ENCODE measurements around the gene DOCK3.
"Not testable (repeated sequence)": the region's sequence is repeated elsewhere in the genome, so short reads cannot be mapped to it uniquely, and the experiment has no call there.

The DOCK3 gene

GRCh38 chr3:51387281-51387680 is 712.6 kb downstream of the DOCK3 start:
- DNase-seq (ENCODE audit: low spot score): not testable (repeated sequence)

DNA sequence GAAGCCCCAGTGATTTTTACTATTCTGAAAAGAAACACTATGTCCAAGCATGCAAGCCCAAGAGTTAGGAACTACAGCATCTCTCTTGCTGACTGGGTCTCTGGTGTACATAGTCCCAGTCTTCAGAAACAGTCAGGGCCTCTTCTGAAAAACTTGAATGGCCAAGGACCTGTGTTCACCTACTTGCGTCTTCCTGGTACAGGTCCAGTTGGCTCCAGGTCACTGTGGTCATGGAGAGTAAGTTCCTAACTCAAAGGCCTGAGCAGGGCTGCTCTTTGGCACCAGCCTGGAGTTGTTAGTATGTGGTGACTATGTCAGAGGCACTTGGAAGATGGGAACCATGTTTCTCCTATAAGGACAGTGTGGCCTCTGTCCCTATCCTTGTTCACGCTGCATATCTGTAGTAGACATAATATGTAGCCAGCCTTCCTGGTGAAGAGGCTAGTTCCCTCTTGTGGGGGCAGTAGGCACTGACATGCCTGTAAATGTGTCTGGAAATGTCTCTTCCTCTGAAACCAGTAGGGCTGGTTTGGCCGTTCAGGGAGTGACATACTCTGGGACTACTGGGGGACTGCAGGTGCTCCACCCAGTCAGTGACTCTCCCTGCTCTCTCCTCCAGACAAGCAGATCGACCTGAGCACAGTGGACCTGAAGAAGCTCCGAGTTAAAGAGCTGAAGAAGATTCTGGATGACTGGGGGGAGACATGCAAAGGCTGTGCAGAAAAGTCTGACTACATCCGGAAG is 713.7 kb downstream of the DOCK3 start:
- DNase-seq (ENCODE audit: low spot score): no peak

DNA sequence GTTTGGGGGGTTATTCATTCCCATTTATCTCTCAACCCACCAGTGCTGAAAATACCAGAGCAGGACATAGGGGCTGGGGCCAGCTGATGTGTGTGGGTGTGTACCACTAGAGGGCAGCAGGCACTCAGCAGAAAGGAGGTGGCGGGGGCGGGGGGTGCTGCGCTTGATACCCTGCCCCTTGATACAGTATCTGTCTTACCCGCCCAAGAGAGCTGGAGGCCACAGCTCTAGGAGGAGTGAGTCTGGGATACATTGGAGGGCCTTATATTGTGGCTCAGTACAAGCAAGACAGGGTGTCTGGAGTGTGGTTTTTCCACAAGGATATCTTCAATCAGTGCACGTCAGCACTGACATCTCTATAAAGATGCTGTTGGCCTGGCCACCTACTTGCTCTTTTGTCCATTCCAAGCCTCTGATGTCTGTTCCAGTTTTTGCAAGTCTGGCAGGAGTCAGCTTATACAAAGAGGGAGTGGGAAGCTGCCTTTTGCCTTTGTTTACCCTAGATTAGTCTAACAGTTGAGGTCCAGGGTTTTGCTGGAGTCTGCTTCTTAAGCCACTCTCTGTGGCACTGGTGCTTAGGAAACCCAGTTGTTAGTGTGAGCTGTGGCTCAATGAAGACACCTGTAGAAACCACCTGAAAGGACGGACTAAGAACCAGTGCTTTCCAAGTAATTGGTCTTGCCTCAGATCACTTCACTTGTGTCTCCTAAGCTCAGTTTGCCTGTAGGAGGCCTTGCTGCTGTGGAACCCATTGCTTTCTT is 714.9 kb downstream of the DOCK3 start:
- peak; percentile 78 for DNase-seq (ENCODE audit: low spot score)

DNA sequence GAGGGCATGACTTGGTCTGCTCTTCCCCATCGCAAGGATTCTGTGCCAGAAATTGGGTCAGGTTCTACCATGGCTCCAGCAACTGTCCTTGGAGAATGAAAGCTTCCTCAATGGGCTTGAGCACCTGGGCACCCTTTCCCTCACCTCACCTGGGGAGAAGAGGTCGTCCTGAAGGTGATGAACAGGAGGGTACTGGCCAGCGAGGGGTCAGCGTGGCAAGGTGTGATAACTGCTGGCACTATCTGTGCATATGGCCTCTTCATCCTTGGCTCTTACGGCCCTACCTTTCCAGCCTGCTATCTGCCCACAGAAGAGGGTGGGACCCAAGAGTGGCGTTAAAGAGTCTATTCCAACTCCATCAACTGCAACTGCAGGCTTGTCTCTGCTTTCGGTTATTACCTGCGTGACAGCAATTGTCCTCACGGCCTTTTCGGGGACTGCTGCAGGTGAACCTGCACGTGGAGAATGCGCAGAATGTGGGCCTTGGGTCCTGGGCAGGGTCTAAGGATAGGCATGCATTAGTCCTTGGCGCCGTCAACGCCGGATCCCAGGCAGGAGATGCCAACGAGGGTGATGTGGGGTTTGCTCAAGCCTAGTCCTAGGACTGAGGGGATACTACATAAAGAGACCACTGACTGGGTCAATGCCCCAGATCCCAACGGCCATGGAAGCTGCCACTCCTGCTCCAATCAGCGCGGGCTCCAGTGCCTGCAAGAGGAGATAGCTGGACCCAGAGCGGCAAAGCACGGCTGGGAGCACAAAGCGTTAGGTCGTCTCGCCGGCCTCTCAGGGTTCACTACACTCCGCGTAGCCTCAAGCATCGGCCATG is 715.7 kb downstream of the DOCK3 start:
- no peak for DNase-seq (ENCODE audit: low spot score)

GRCh38 chr3:51391075-51391565 is 716.4 kb downstream of the DOCK3 start, which contains the start of gene RBM15B:
Gene RBM15B, plus strand, starts transcription at chr3:51391285. Its CDS starts 115 bp downstream, at chr3:51391400.
- peak; percentile 98 for DNase-seq (ENCODE audit: low spot score)

DNA sequence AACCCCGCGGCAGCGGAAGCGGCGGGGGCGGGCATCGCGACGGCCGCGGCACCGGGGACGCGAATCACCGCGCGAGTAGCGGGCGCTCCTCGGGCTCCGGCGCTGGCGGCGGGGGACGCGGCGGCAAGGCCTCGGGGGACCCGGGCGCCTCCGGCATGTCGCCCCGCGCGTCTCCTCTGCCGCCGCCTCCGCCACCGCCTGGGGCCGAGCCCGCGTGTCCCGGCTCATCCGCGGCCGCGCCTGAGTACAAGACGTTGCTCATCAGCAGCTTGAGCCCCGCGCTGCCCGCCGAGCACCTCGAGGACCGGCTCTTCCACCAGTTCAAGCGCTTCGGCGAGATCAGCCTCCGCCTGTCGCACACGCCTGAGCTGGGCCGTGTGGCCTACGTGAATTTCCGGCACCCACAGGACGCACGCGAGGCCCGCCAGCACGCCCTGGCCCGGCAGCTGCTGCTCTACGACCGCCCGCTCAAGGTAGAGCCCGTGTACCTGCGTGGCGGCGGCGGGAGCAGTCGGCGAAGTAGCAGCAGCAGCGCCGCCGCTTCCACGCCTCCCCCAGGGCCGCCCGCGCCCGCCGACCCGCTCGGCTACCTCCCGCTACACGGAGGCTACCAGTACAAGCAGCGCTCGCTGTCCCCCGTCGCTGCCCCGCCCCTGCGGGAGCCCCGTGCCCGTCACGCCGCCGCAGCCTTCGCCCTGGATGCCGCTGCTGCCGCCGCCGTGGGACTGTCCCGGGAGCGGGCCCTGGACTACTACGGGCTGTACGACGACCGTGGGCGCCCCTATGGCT is 717.0 kb downstream of the DOCK3 start:
- peak; percentile 73 for DNase-seq (ENCODE audit: low spot score)

DNA sequence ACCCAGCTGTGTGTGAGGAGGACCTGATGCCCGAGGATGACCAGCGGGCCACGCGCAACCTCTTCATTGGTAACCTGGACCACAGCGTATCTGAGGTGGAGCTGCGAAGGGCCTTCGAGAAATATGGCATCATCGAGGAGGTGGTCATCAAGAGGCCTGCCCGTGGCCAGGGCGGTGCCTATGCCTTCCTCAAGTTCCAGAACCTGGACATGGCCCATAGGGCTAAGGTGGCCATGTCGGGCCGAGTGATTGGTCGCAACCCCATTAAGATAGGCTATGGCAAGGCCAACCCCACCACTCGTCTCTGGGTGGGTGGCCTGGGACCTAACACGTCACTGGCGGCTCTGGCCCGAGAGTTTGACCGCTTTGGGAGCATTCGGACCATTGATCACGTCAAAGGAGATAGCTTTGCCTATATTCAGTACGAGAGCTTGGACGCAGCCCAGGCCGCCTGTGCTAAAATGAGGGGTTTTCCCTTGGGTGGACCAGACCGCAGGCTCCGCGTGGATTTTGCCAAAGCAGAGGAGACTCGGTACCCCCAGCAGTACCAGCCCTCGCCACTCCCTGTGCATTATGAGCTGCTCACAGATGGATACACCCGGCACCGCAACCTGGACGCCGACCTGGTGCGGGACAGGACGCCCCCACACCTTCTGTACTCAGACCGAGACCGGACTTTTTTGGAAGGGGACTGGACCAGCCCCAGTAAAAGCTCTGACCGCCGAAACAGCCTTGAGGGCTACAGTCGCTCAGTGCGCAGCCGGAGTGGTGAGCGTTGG is 717.8 kb downstream of the DOCK3 start:
- no peak for DNase-seq (ENCODE audit: low spot score)

DNA sequence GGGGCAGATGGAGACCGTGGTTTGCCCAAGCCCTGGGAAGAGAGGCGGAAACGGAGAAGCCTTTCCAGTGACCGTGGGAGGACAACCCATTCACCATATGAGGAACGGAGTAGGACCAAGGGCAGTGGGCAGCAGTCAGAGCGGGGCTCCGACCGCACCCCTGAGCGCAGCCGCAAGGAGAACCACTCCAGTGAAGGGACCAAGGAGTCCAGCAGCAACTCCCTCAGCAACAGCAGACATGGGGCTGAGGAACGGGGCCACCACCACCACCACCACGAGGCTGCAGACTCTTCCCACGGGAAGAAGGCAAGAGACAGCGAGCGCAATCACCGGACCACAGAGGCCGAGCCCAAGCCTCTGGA is 718.4 kb downstream of the DOCK3 start:
- DNase-seq (ENCODE audit: low spot score): no peak

DNA sequence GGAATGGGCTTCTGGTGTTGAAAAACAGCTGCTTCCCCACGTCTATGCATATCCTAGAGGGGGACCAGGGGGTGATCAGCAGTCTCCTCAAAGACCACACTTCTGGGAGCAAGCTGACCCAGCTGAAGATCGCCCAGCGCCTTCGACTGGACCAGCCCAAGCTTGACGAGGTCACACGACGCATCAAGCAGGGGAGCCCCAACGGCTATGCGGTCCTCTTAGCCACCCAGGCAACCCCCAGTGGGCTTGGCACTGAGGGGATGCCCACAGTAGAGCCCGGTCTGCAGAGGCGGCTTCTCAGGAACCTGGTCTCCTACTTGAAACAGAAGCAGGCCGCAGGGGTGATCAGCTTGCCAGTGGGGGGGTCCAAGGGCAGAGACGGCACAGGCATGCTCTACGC is 718.8 kb downstream of the DOCK3 start:
- no peak for DNase-seq (ENCODE audit: low spot score)

DNA sequence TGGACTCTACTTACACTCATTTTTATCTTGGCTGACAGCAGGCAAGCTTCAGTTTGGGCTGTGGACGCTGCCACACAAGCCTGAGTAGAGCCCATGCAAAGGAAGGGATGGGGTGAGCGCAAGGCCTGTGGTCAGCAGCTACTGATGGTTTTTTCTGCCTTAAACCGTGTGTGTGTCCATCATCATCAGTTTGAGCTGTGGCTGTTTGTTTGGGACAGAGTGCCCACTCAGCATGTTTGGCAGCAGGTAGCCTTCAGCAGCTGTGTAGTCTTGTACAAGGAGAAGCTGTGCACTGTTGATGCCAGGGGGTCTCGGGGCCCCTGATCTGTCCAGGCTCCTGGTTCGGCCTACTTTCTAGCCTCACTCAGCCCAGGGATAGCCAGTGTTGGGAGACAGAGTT is 719.8 kb downstream of the DOCK3 start:
- DNase-seq (ENCODE audit: low spot score): no peak

DNA sequence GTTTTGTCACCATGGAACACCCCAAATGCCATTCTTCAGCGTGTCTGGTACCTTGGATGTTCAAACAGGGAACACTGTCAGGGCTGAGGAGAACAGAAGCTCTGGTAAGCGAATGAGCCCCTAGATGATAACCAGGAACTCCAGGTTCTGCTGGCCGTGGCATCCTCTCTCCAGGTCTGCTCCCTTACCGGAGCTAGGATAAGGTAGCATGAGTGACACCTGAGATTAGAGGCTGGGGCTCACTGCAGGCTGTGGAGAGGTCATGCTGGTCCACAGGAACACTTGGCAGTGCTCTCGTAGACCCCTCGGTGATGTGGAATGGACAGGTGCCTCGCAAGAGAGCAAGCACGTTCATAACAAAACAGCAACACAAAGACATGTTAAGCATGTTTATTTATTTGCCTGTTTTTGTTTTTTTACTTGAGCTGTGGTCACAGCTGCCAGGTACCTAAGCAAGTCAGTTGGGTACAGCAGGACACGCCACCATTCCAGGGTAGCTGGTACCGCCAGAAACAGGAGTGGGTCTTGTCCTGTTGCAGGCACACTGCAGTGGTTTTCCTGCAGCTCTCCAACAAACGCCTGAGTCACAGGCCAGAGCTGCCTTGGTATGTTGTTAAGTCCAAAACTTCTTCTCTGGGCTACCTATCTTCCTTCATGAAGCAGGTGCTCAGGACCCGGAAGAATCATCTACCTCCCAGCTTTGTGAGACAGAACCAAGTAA is 720.9 kb downstream of the DOCK3 start:
- DNase-seq (ENCODE audit: low spot score): no peak

DNA sequence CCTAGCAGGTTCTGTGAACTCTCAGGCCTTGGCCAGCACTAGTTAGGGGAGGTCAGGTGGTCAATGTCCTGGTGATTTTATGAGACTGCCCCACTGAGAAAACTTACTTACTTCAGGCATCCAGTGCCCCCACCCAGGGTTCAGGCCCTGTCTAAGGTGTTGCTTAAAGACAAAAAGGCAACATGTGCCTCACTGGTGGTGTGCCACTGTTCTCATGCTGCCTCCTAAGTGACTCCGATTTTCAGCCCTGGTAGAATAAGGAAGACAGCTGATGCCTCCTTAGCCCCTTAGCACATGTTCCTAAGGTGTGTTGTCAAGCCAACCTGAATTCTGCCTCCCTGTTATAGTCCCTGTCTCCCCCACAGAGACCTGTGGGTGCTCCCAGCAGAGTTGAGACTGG is 721.7 kb downstream of the DOCK3 start:
- DNase-seq (ENCODE audit: low spot score): no peak

DNA sequence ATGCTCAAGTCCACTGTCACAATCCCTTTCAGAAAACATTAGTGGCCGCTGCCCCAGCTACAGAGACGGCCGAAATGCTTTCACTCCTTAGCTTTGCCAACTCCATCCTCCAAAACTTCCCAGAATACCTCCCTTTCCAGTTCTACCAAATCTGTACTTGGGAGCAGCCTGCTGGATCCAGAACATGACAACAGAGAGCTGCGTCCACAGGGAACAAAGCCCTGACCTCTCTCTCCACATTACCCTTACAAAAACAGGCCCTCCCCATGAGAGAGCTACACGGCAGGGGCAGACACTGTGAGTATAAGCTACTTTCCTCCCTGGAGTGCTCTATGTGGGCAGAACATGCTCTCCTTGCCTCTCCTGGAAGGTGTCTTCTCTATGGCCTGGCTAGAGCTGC is 722.7 kb downstream of the DOCK3 start:
- no peak for DNase-seq (ENCODE audit: low spot score)

DNA sequence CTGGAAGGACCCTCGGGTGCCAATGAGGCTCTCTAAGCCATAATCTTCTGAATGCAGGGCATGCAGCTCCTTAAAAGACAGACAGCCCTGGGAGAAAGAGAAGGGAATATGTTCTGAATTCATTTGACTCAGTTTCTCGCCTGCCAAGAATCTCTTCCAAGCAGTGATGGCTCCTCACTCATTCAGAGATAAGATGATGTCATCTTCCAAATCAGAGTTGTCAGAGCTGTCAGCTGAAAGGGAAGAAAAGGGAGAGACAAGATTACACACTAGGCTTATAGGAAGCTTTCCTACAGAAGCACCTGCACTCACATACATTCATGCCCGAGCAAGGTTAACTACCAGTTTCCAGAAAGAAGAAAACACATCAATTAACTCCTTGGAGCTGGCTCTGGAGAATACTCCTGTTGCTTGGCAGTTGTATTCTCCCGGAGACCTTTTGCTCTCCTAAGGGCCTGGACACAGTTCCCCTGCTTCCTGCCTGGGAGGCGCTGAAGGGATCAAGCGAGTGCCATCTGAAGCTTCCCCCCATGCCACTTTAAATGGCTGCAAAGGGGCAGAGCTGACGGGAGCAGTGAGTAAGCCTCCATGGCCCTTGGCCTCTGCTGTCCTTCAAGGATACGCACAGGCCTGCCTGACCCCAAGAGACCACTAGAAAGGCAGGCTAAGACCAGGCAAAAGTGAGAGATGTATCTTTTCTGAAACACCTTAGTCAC is 724.0 kb downstream of the DOCK3 start:
- no peak for DNase-seq (ENCODE audit: low spot score)

GRCh38 chr3:51400166-51400565 is 725.4 kb downstream of the DOCK3 start:
- DNase-seq (ENCODE audit: low spot score): no peak

GRCh38 chr3:51401735-51402134 is 727.0 kb downstream of the DOCK3 start:
- DNase-seq (ENCODE audit: low spot score): no peak

GRCh38 chr3:51403675-51404074 is 728.9 kb downstream of the DOCK3 start:
- DNase-seq (ENCODE audit: low spot score): no peak

- DNase-seq (ENCODE audit: low spot score): no peak
These were observed 733.3 kb downstream of the DOCK3 start for GRCh38 chr3:51408021-51408420.

- DNase-seq (ENCODE audit: low spot score): no peak
These were observed 734.1 kb downstream of the DOCK3 start for GRCh38 chr3:51408813-51409212.

DNA sequence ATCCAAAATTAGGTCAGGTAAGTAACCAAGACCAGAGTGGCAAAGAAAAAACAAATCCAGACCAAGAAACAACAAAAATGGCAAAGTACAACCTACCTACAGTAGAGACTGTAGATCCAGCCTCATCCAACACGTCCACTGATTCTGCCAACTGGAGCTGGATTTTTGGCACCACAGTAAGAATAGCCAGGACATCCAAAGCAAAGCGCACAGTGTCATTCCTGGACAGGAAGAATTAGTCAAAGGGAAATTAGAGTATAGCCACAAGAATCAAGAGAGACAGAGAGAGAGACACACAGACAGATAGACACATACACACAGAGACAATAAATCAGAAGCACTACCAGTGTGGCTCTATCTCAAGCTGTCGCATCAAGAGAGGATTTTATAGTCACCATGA is 747.5 kb downstream of the DOCK3 start:
- DNase-seq (ENCODE audit: low spot score): no peak

Measured in D341Med (cell line).